H1 (cell line): ENCODE data around the gene CTNND2. TPM values are rescaled to one million over a fixed set of nuclear protein-coding genes. Genes with fewer than 3 reads are reported as not detected.

ENCODE experiments used
- CHD7 ChIP-seq: fragments of 300-600 bp; sonication (generic); IDR thresholded peaks from 2 replicates; pipeline ENCODE4 v1.7.1; 2012; ENCODE audit warnings: low read length, moderate library complexity, mild to moderate bottlenecking, inconsistent platforms; ENCODE audit not compliant: insufficient replicate concordance
- KDM1A ChIP-seq: fragments of 200-600, 300-600 bp; sonication (generic); IDR thresholded peaks from 2 replicates; pipeline ENCODE4 v1.7.1; 2016; ENCODE audit warnings: mild to moderate bottlenecking, low read length, borderline replicate concordance
- polyA plus RNA-seq, 7 experiments: library from polyadenylated mRNA; depleted of rRNA in 3 of 7; stranded (reverse) in 5 of 7; unstranded in 2 of 7; fragments of >200 nt in 5 of 7; fragments of 200-250 nt in 2 of 7; gene quantifications; 1 replicate in 5 of 7; 2 replicates in 1 of 7; 4 replicates in 1 of 7; pipeline versions ENCODE4 v1.2.1 to v1.2.3, GENCODE V29; 2011 to 2013; ENCODE audit warnings: missing spikeins in 2 of 7, mixed read lengths in 2 of 7
- total RNA-seq: library from RNA; stranded (reverse); fragmentation: NEBNext Ultra II Directional; extraction: Animal tissue kit (Norgen Biotek cat#: 25700); gene quantifications from 2 replicates; pipeline ENCODE4 v1.2.1, GENCODE V29; 2021

The CTNND2 gene
- total and polyA plus RNA-seq, 2 of the 8 experiments (the other 6 are each of a cell fraction or from before 2014, with no cell fraction given), result 7.4 to 14.2 TPM

GRCh38 chr5:11172484-11172883, 731.8 kb downstream of the CTNND2 start (continued):
- TF ChIP-seq CHD7 (no peak), KDM1A (no peak)
